K562 (cell line): ENCODE data around the gene INO80C. TPM values are rescaled to one million over a fixed set of nuclear protein-coding genes. Genes with fewer than 3 reads are reported as not detected.

Experiments
- ATAC-seq: fragments of 200-7000 bp; cut with Tn5 transposase; 3 replicates; pipeline ENCODE4 v1.9.1; 2020; ENCODE audit warnings: moderate library complexity
- BruUV-seq: library from RNA; stranded (reverse); fragments of 400-500 nt; replicated peaks from 2 replicates; lab custom pipeline; 2021; lab: Mats Ljungman, UMichigan
- CTCF ChIA-PET: fragments of 300-600 bp; formaldehyde crosslinking; extraction: SDS; loops from one replicate; lab custom pipeline; 2021; ENCODE audit warnings: low intra/inter-chr PET ratio; lab: Yijun Ruan, JAX
- POLR2A ChIA-PET: fragments of 300-600, 350-650 bp; sonication (Branson Sonifier 250); formaldehyde crosslinking; extraction: SDS; loops from one replicate; lab custom pipeline; 2021; ENCODE audit warnings: antibody characterized with exemption, inconsistent platforms; lab: Yijun Ruan, JAX
- DNase-seq, 4 experiments: peaks; one replicate each; pipeline versions ENCODE4 v3.0.0 to v3.0.0-alpha.2; 2011 to 2018; ENCODE audit warnings: low spot score in 3 of 4, mixed read lengths in 3 of 4; ENCODE audit errors: extremely low read depth in 1 of 4
- FAIRE-seq: peaks from 2 replicates; lab custom pipeline; 2011; peaks lifted over from hg19 to GRCh38; lab: Jason Lieb, UNC
- H2AFZ ChIP-seq: 2 replicates; pipeline ENCODE4 v1.6.0; 2011; ENCODE audit warnings: low read depth, low read length, control low read depth, inconsistent platforms
- H3K27ac ChIP-seq: fragments of 200-600 bp; 3 replicates; pipeline ENCODE4 v1.8.0; 2011; ENCODE audit warnings: low read depth, mild to moderate bottlenecking, control low read depth, inconsistent platforms, low read length, moderate library complexity, mixed read lengths; ENCODE audit errors: extremely low read depth
- H3K27me3 ChIP-seq, 2 experiments: fragments of 300-600 bp in 1 of 2; 2 replicates in 1 of 2; 3 replicates in 1 of 2; pipeline versions ENCODE4 v1.6.0 to v1.8.0; 2011; ENCODE audit warnings: inconsistent platforms in 2 of 2, low read length in 2 of 2, mild to moderate bottlenecking in 1 of 2, mixed read lengths in 1 of 2, moderate library complexity in 1 of 2; ENCODE audit not compliant: control insufficient read depth in 2 of 2, insufficient read depth in 2 of 2
- H3K36me3 ChIP-seq: fragments of 300-600 bp; 3 replicates; pipeline ENCODE4 v1.8.0; 2011; ENCODE audit warnings: mild to moderate bottlenecking, low read length, inconsistent platforms; ENCODE audit not compliant: control insufficient read depth, insufficient read depth
- H3K4me1 ChIP-seq, 2 experiments: fragments of 200-600 bp in 1 of 2; replicated peaks in 1 of 2; 2 replicates in 1 of 2; 3 replicates in 1 of 2; pipeline versions ENCODE4 v1.5.1 to v1.8.0; 2011; ENCODE audit warnings: inconsistent platforms in 2 of 2, low read length in 2 of 2, mild to moderate bottlenecking in 1 of 2, mixed read lengths in 1 of 2, moderate library complexity in 1 of 2; ENCODE audit not compliant: control insufficient read depth in 2 of 2, insufficient read depth in 2 of 2
- H3K4me2 ChIP-seq: 2 replicates; pipeline ENCODE4 v1.6.1; 2011; ENCODE audit warnings: low read length, control low read depth, inconsistent platforms, mixed read lengths; ENCODE audit not compliant: insufficient read depth
- H3K4me3 ChIP-seq: fragments of 200-600 bp; sonication (generic), shearing (Covaris generic); 2 replicates; pipeline ENCODE4 v1.5.1; 2016; ENCODE audit warnings: control low read depth, inconsistent platforms
- H3K79me2 ChIP-seq: fragments of 200-600 bp; 3 replicates; pipeline ENCODE4 v1.8.0; 2011; ENCODE audit warnings: low read length, inconsistent platforms; ENCODE audit not compliant: control insufficient read depth, insufficient read depth
- H3K9ac ChIP-seq, 2 experiments: 2 replicates each; pipeline versions ENCODE4 v1.6.0 to v1.6.1; 2011; ENCODE audit warnings: low read depth in 2 of 2, low read length in 2 of 2, control low read depth in 1 of 2, inconsistent platforms in 1 of 2, mild to moderate bottlenecking in 1 of 2, mixed read lengths in 1 of 2; ENCODE audit not compliant: insufficient read depth in 1 of 2
- H3K9me1 ChIP-seq: one replicate; pipeline ENCODE4 v1.6.0; 2011; ENCODE audit warnings: inconsistent platforms, mild to moderate bottlenecking, low read length, moderate library complexity; ENCODE audit not compliant: control insufficient read depth, insufficient read depth
- H3K9me3 ChIP-seq: replicated peaks from 2 replicates; pipeline ENCODE4 v1.5.1; 2011; ENCODE audit warnings: low read depth, low read length, inconsistent platforms; ENCODE audit not compliant: control insufficient read depth, insufficient read depth
- H4K20me1 ChIP-seq: replicated peaks from 2 replicates; pipeline ENCODE4 v1.6.1; 2011; ENCODE audit warnings: low read length, inconsistent platforms, mixed read lengths; ENCODE audit not compliant: control insufficient read depth, insufficient read depth
- HOMEZ ChIP-seq: fragments of 250-450 bp; sonication (Bioruptor Pico); IDR thresholded peaks from 2 replicates; pipeline ENCODE4 v1.4.0; 2020; ENCODE audit warnings: mild to moderate bottlenecking, moderate library complexity
- THRB ChIP-seq: fragments of 450-650 bp; formaldehyde crosslinking; conservative IDR thresholded peaks from 2 replicates; pipeline ENCODE4 v1.4.0; 2022; ENCODE audit warnings: mild to moderate bottlenecking, missing genetic modification characterization
- WGBS: fragments of 100-300 bp; shearing (Covaris generic); methylation state at CpG from one replicate; pipeline ENCODE4 v1.1.6; 2016; ENCODE audit warnings: low coverage, mixed read lengths; ENCODE audit not compliant: insufficient coverage; ENCODE audit errors: missing lambda C conversion rate; 5-methylcytosine and 5-hydroxymethylcytosine counted together
- in situ Hi-C: fragments of 300-500 bp; cut with MboI; formaldehyde crosslinking; loops from 4 replicates; pipeline ENCODE4 v1.15.0; 2018; ENCODE audit warnings: inconsistent platforms, mixed read lengths
- intact Hi-C: fragments of 100-400 bp; cut with micrococcal nuclease; formaldehyde crosslinking; loops from 2 replicates; pipeline ENCODE4 v1.14.2; 2022
- polyA plus RNA-seq, 8 experiments: library from polyadenylated mRNA; depleted of rRNA in 4 of 8; stranded (reverse) in 5 of 8; unstranded in 3 of 8; fragments of >200 nt; fragmentation: Nextera tagmentation in 2 of 8; fragmentation: Illumina TruSeq in 1 of 8; extraction: Ambion mirVana in 2 of 8; extraction: Trizol in 1 of 8; gene quantifications; 2 replicates each; pipeline versions ENCODE4 v1.2.1 to v1.2.3, GENCODE V29; 2011 to 2014; ENCODE audit warnings: inconsistent platforms in 1 of 8, missing spikeins in 1 of 8
- total RNA-seq, 7 experiments: library from RNA; depleted of rRNA in 6 of 7; stranded (reverse); fragments of >200 nt in 6 of 7; fragmentation: Illumina TruSeq in 2 of 7; extraction: Trizol in 2 of 7; gene quantifications; 2 replicates each; pipeline versions ENCODE4 v1.2.1 to v1.2.3, GENCODE V29; 2011 to 2021; ENCODE audit warnings: low replicate concordance in 1 of 7

The INO80C gene
- total and polyA plus RNA-seq, 9 of the 15 experiments (the other 6 are each of a cell fraction or from before 2014, with no cell fraction given) = 14.3 to 53.3 (median 46.6) TPM

- no peaks in the 10 kb centered on the region for H3K9me3 ChIP-seq
- H4K20me1 ChIP-seq = no peaks in the 10 kb centered on the region
- CTCF ChIA-PET = no interaction called here
- no peak overlapping the region for H3K9ac ChIP-seq
- H3K9me1 ChIP-seq = peaks cover 2% of the 10 kb centered on the region
- DNase-seq (no peak), FAIRE-seq (no peak), ATAC-seq (no peak)
- intact Hi-C loops = no loop called here
- no peak overlapping the region for H2AFZ ChIP-seq
- TF ChIP-seq HOMEZ (CRISPR knock-in tag) = no peak
- TF ChIP-seq THRB (CRISPR knock-in tag) = no peak
- no peaks in the 10 kb centered on the region for H3K36me3 ChIP-seq
- no peaks in the 10 kb centered on the region for H3K27me3 ChIP-seq
- BruUV-seq = no TSS peak
- H3K4me2 ChIP-seq = no peak overlapping the region
- in situ Hi-C loops = no loop called here
- H3K4me1 ChIP-seq = peaks cover 7 to 42% of the 10 kb centered on the region in 2 experiments
- 74% methylated on average over 4 of the region's 4 CpGs for WGBS
- H3K79me2 ChIP-seq = no peaks in the 10 kb centered on the region
- POLR2A ChIA-PET = interaction anchor here (1.8 kb wide), 1 partner anchor 33 kb away, joined by 6 read pairs; the partner anchor contains the start of gene INO80C
- no peak overlapping the region for H3K27ac ChIP-seq
- no peak overlapping the region for H3K4me3 ChIP-seq
Observed at GRCh38 chr18:35463827-35464226, 33.9 kb downstream of the INO80C start.
